WERI-Rb-1 (cell line): ENCODE data around the gene BIN2.

Source experiments
- DNase-seq: peaks from one replicate; pipeline ENCODE4 v3.0.0-alpha.2; 2020
- H3K27ac ChIP-seq: fragments of 250-450 bp; sonication (Bioruptor Pico); 2 replicates; pipeline ENCODE4 v1.5.1; 2020; ENCODE audit warnings: mild to moderate bottlenecking, moderate library complexity
- H3K27me3 ChIP-seq: fragments of 250-450 bp; sonication (Bioruptor Pico); 2 replicates; pipeline ENCODE4 v1.5.1; 2021; ENCODE audit warnings: mild to moderate bottlenecking, low read depth, moderate library complexity; ENCODE audit not compliant: insufficient read depth, severe bottlenecking
- H3K36me3 ChIP-seq: fragments of 250-450 bp; sonication (Bioruptor Pico); 2 replicates; pipeline ENCODE4 v1.5.1; 2020; ENCODE audit warnings: mild to moderate bottlenecking, moderate library complexity
- H3K4me3 ChIP-seq: 2 replicates; pipeline ENCODE4 v1.5.1; 2011; ENCODE audit warnings: low read depth, mild to moderate bottlenecking, control low read depth, low read length
- H3K9me3 ChIP-seq: fragments of 250-450 bp; sonication (Bioruptor Pico); 2 replicates; pipeline ENCODE4 v1.5.1; 2021; ENCODE audit warnings: mild to moderate bottlenecking, moderate library complexity; ENCODE audit not compliant: severe bottlenecking
- TF ChIP-seq, protein P1 (sequence below): IDR thresholded peaks from 2 replicates; pipeline ENCODE4 v1.5.1; 2011; ENCODE audit warnings: low read depth, mild to moderate bottlenecking, control low read depth, inconsistent platforms, low read length

The BIN2 gene

GRCh38 chr12:51369581-51369980 is 45.6 kb upstream of the BIN2 start:
- DNase-seq, result no peak
- H3K4me3 ChIP-seq, result no peak overlapping the region
- no peaks in the 10 kb centered on the region for H3K27me3 ChIP-seq
- H3K27ac ChIP-seq, result no peak overlapping the region
- H3K36me3 ChIP-seq, result no peaks in the 10 kb centered on the region
- H3K9me3 ChIP-seq, result no peaks in the 10 kb centered on the region
- TF ChIP-seq, protein P1, sequence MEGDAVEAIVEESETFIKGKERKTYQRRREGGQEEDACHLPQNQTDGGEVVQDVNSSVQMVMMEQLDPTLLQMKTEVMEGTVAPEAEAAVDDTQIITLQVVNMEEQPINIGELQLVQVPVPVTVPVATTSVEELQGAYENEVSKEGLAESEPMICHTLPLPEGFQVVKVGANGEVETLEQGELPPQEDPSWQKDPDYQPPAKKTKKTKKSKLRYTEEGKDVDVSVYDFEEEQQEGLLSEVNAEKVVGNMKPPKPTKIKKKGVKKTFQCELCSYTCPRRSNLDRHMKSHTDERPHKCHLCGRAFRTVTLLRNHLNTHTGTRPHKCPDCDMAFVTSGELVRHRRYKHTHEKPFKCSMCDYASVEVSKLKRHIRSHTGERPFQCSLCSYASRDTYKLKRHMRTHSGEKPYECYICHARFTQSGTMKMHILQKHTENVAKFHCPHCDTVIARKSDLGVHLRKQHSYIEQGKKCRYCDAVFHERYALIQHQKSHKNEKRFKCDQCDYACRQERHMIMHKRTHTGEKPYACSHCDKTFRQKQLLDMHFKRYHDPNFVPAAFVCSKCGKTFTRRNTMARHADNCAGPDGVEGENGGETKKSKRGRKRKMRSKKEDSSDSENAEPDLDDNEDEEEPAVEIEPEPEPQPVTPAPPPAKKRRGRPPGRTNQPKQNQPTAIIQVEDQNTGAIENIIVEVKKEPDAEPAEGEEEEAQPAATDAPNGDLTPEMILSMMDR, result no peak

GRCh38 chr12:51368640-51369517 is 44.9 kb upstream of the BIN2 start:
- Histone ChIP-seq H3K9me3 (no peaks in the 10 kb centered on the region), H3K27ac (no peak overlapping the region), H3K36me3 (no peaks in the 10 kb centered on the region), H3K4me3 (no peak overlapping the region), H3K27me3 (no peaks in the 10 kb centered on the region)
- TF ChIP-seq, protein P1, result no peak
- DNase-seq, result peak; percentile 48

- Histone ChIP-seq H3K27ac (no peak overlapping the region), H3K9me3 (no peaks in the 10 kb centered on the region), H3K27me3 (no peaks in the 10 kb centered on the region), H3K4me3 (no peak overlapping the region), H3K36me3 (no peaks in the 10 kb centered on the region)
- DNase-seq, result no peak
- TF ChIP-seq, protein P1, result no peak
Observed at GRCh38 chr12:51365276-51365675, 41.3 kb upstream of the BIN2 start.

DNA sequence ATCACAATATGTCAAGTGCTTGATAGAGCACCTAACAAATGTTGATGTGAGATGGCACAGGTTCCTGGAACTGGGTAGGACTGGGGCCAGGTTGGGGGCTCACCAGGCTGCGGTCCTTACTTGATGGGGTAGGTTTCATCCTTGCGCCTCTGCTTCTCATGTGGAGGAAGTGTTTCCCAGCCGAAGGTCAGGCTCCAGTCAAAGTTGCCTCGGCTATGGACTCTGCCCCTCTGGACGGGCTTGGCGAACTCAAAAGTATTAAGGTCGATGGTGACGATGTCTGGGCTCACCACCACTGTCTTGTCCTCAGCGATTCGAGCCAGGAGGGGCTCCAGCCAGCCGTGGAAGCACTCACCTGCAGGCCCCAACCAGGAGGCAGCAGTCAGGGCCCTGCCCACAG is 40.0 kb upstream of the BIN2 start:
- Histone ChIP-seq H3K27me3 (no peaks in the 10 kb centered on the region), H3K9me3 (no peaks in the 10 kb centered on the region), H3K27ac (no peak overlapping the region), H3K4me3 (no peak overlapping the region), H3K36me3 (no peaks in the 10 kb centered on the region)
- TF ChIP-seq, protein P1, result no peak
- DNase-seq, result no peak

GRCh38 chr12:51362747-51363342 is 38.9 kb upstream of the BIN2 start:
- TF ChIP-seq, protein P1, result no peak
- no peak for DNase-seq
- Histone ChIP-seq H3K27ac (no peak overlapping the region), H3K27me3 (no peaks in the 10 kb centered on the region), H3K4me3 (no peak overlapping the region), H3K9me3 (no peaks in the 10 kb centered on the region), H3K36me3 (no peaks in the 10 kb centered on the region)
